PC-3 (cell line): ENCODE data around the gene FBF1. TPM values are rescaled to one million over a fixed set of nuclear protein-coding genes. Genes with fewer than 3 reads are reported as not detected.
"Not testable (repeated sequence)": the region's sequence is repeated elsewhere in the genome, so short reads cannot be mapped to it uniquely, and the experiment has no call there.

ENCODE experiments used
- ATAC-seq: fragments of 200-7000 bp; cut with Tn5 transposase; 2 replicates; pipeline ENCODE4 v1.9.1; 2020; ENCODE audit warnings: mild to moderate bottlenecking, moderate library complexity
- BruUV-seq: library from RNA; stranded (reverse); fragments of 400-500 nt; replicated peaks from 2 replicates; lab custom pipeline; 2021; lab: Mats Ljungman, UMichigan
- CTCF ChIA-PET: fragments of 300-600 bp; sonication (Branson Sonifier 250); formaldehyde crosslinking; loops from one replicate; lab custom pipeline; 2022; ENCODE audit warnings: antibody characterized with exemption; lab: Charles Lee
- POLR2A ChIA-PET: fragments of 300-600 bp; sonication (Branson Sonifier 250); formaldehyde crosslinking; loops from one replicate; lab custom pipeline; 2022; ENCODE audit warnings: antibody characterized with exemption; ENCODE audit not compliant: unreplicated experiment; lab: Charles Lee
- DNase-seq: peaks from one replicate; pipeline ENCODE4 v3.0.0-alpha.2; 2015
- H2AFZ ChIP-seq: fragments of 300-600 bp; sonication (generic); 2 replicates; pipeline ENCODE4 v1.6.0; 2016; ENCODE audit warnings: antibody characterized with exemption, low read length
- H3F3A ChIP-seq: fragments of 300-600 bp; sonication (generic); one replicate; pipeline ENCODE4 v1.6.0; 2017; ENCODE audit warnings: antibody characterized with exemption, low read length, control low read depth, mild to moderate bottlenecking; ENCODE audit not compliant: unreplicated experiment
- H3K27ac ChIP-seq: fragments of 300-600 bp; sonication (generic); 2 replicates; pipeline ENCODE4 v1.5.1; 2016; ENCODE audit warnings: mild to moderate bottlenecking, low read length
- H3K27me3 ChIP-seq: fragments of 300-600 bp; sonication (generic); 2 replicates; pipeline ENCODE4 v1.6.1; 2016; ENCODE audit warnings: low read length, mixed read lengths
- H3K36me3 ChIP-seq: fragments of 300-600 bp; sonication (generic); 2 replicates; pipeline ENCODE4 v1.6.1; 2016; ENCODE audit warnings: low read depth, mixed run types, low read length, mixed read lengths
- H3K4me1 ChIP-seq: fragments of 300-600 bp; sonication (generic); 2 replicates; pipeline ENCODE4 v1.5.1; 2016; ENCODE audit warnings: low read length; ENCODE audit not compliant: insufficient read depth
- H3K4me2 ChIP-seq: fragments of 300-600 bp; sonication (generic); 2 replicates; pipeline ENCODE4 v1.6.0; 2016; ENCODE audit warnings: low read length
- H3K4me3 ChIP-seq: fragments of 300-600 bp; sonication (generic); 2 replicates; pipeline ENCODE4 v1.5.1; 2016; ENCODE audit warnings: mild to moderate bottlenecking, low read length, mixed read lengths
- H3K79me2 ChIP-seq: fragments of 300-600 bp; sonication (generic); 2 replicates; pipeline ENCODE4 v1.6.1; 2017; ENCODE audit warnings: low read length, mixed read lengths
- H3K9ac ChIP-seq: fragments of 300-600 bp; sonication (generic); 2 replicates; pipeline ENCODE4 v1.6.0; 2016; ENCODE audit warnings: mild to moderate bottlenecking, low read length
- H3K9me2 ChIP-seq: fragments of 300-600 bp; sonication (generic); replicated peaks from 2 replicates; pipeline ENCODE4 v1.6.1; 2016; ENCODE audit warnings: mixed run types, low read length, mixed read lengths
- H3K9me3 ChIP-seq: fragments of 300-600 bp; sonication (generic); 2 replicates; pipeline ENCODE4 v1.6.1; 2016; ENCODE audit warnings: low read length, mixed read lengths
- H4K20me1 ChIP-seq: fragments of 300-600 bp; sonication (generic); 2 replicates; pipeline ENCODE4 v1.6.1; 2016; ENCODE audit warnings: low read length, mixed read lengths
- CTCF ChIP-seq: fragments of 300-600 bp; sonication (generic); conservative IDR thresholded peaks from 2 replicates; pipeline ENCODE4 v1.5.1; 2017; ENCODE audit warnings: antibody characterized with exemption, low read depth, mild to moderate bottlenecking, low read length
- EZH2 ChIP-seq: fragments of 300-600 bp; sonication (generic); IDR thresholded peaks from one replicate; pipeline ENCODE4 v1.6.1; 2017; ENCODE audit warnings: antibody characterized with exemption, mild to moderate bottlenecking, low read length; ENCODE audit not compliant: unreplicated experiment
- EZH2phosphoT487 ChIP-seq: fragments of 300-600 bp; sonication (generic); IDR thresholded peaks from 2 replicates; pipeline ENCODE4 v1.6.1; 2018; ENCODE audit warnings: mild to moderate bottlenecking, antibody characterized with exemption, low read length, borderline replicate concordance
- intact Hi-C: fragments of 100-400 bp; cut with micrococcal nuclease; formaldehyde crosslinking; loops from 2 replicates; pipeline ENCODE4 v1.9.0; 2023
- total RNA-seq: library from RNA; depleted of rRNA; stranded (reverse); fragments of >200 nt; gene quantifications from 2 replicates; pipeline ENCODE4 v1.2.3, GENCODE V29; 2014

Gene FBF1
- total RNA-seq, 1 experiment from 2014 or later = 39.2 TPM

DNA sequence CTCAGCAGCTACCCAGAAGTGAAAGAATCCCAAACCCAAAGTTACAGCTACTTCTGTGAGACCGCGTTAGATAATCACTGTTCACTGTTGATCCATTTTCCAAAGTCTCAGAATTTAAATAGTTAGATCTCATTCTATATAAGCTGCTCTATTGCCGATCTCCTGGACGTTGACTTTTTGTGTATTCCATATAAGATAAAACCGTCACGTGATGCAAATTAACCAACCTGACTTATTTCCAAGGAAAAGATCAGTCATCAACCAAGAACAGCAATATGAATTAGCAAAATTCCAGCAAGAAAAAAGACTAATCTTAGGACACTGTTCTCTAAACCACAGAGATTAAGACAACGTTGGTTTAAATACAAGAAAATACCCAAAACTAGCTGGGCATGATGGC, 29.8 kb upstream of the FBF1 start:
- CTCF ChIA-PET = no interaction called here
- Histone ChIP-seq H3K9me2 (no peaks in the 10 kb centered on the region), H3K4me2 (peak overlapping the region; percentile 20; the same call in 1 of the 2 replicates), H3K4me1 (peaks cover 11% of the 10 kb centered on the region), H3K4me3 (no peak overlapping the region), H3K9me3 (no peaks in the 10 kb centered on the region), H2AFZ (no peak overlapping the region), H3K27ac (peak overlapping the region; percentile 46), H3K79me2 (peaks cover 60% of the 10 kb centered on the region), H3K36me3 (peaks cover 16% of the 10 kb centered on the region; the same call in 1 of the 2 replicates), H4K20me1 (0 out of 2 replicates have a peak, but pooled peaks cover 6% of the 10 kb centered on the region), H3K9ac (no peak overlapping the region), H3K27me3 (no peaks in the 10 kb centered on the region), H3F3A (peaks cover 5% of the 10 kb centered on the region)
- TF ChIP-seq CTCF (no peak), EZH2 (no peak), EZH2phosphoT487 (no peak)
- no peak for DNase-seq
- POLR2A ChIA-PET = interaction anchor here (0.5 kb wide), 1 partner anchor 93 kb away, joined by 3 read pairs; no protein-coding TSS in a partner anchor
- intact Hi-C loops = no loop called here
- no peak for ATAC-seq
- BruUV-seq = no TSS peak

GRCh38 chr17:75970011-75970523, 29.2 kb upstream of the FBF1 start:
- peaks cover 60% of the 10 kb centered on the region for H3K79me2 ChIP-seq
- peaks cover 16% of the 10 kb centered on the region; the same call in 1 of the 2 replicates for H3K36me3 ChIP-seq
- H3K9me3 ChIP-seq = no peaks in the 10 kb centered on the region
- CTCF ChIA-PET = no interaction called here
- H2AFZ ChIP-seq = no peak overlapping the region
- H4K20me1 ChIP-seq = 0 out of 2 replicates have a peak, but pooled peaks cover 6% of the 10 kb centered on the region
- no TSS peak for BruUV-seq
- H3K4me1 ChIP-seq = peaks cover 11% of the 10 kb centered on the region
- ATAC-seq = peak; percentile 93
- POLR2A ChIA-PET = no interaction called here
- peak overlapping the region; percentile 46 for H3K27ac ChIP-seq
- H3K9ac ChIP-seq = no peak overlapping the region
- H3K4me2 ChIP-seq = peak overlapping the region; percentile 20; the same call in 1 of the 2 replicates
- H3F3A ChIP-seq = peaks cover 5% of the 10 kb centered on the region
- intact Hi-C loops = no loop called here
- peak; percentile 75 for DNase-seq
- TF ChIP-seq EZH2 (no peak), CTCF (no peak), EZH2phosphoT487 (no peak)
- H3K27me3 ChIP-seq = no peaks in the 10 kb centered on the region
- H3K4me3 ChIP-seq = no peak overlapping the region
- no peaks in the 10 kb centered on the region for H3K9me2 ChIP-seq

DNA sequence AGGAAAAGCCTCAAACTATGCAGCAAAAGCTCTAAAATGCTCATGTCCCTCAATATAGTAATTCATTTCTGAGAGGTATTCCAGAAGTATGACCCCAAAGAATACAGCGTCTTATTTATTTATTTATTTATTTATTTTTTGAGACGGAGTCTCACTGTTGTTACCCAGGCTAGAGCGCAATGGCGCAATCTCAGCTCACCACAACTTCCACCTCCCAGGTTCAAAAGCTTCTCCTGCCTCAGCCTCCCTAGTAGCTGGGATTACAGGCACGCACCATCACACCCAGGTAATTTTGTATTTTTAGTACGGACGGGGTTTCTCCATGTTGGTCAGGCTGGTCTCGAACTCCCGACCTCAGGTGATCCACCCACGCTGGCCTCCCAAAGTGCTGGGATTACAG, 28.2 kb upstream of the FBF1 start:
- H3K9me3 ChIP-seq, ATAC-seq, H3K4me2 ChIP-seq, BruUV-seq, H2AFZ ChIP-seq, CTCF ChIA-PET, intact Hi-C loops, H4K20me1 ChIP-seq, H3K27me3 ChIP-seq, H3K9me2 ChIP-seq, DNase-seq, H3K9ac ChIP-seq, H3F3A ChIP-seq, H3K4me3 ChIP-seq, H3K27ac ChIP-seq: not testable (repeated sequence)
- POLR2A ChIA-PET = interaction anchor here (0.5 to 0.6 kb wide), 2 partner anchors 10 to 28 kb away, joined by 4 read pairs; partner anchors contain the start of gene ACOX1
- H3K4me1 ChIP-seq = peaks cover 11% of the 10 kb centered on the region
- H3K36me3 ChIP-seq = peaks cover 11% of the 10 kb centered on the region; the same call in 1 of the 2 replicates
- H3K79me2 ChIP-seq = peaks cover 64% of the 10 kb centered on the region
